HepG2 (cell line): ENCODE measurements around the gene PANK3. TPM values are rescaled to one million over a fixed set of nuclear protein-coding genes. Genes with fewer than 3 reads are reported as not detected.

Source experiments
- AGO2 ChIP-seq: fragments of 200-400 bp; formaldehyde crosslinking; optimal IDR thresholded peaks from 2 replicates; pipeline ENCODE3; 2017; ENCODE audit warnings: mild to moderate bottlenecking, low read depth, low read length, moderate library complexity
- ARNTL ChIP-seq: sonication (generic); formaldehyde crosslinking; IDR thresholded peaks from 2 replicates; pipeline ENCODE4 v1.4.0; 2020; ENCODE audit warnings: mild to moderate bottlenecking, missing genetic modification reagents
- IRF2 ChIP-seq: IDR thresholded peaks from 2 replicates; pipeline ENCODE4 v1.6.1; 2018; ENCODE audit warnings: missing genetic modification reagents, missing compliant biosample characterization
- LRRFIP1 ChIP-seq: sonication (generic); formaldehyde crosslinking; conservative IDR thresholded peaks from 2 replicates; pipeline ENCODE4 v1.4.0; 2020; ENCODE audit warnings: missing genetic modification reagents
- PATZ1 ChIP-seq: sonication (generic); formaldehyde crosslinking; IDR thresholded peaks from 2 replicates; pipeline ENCODE4 v1.4.0; 2020; ENCODE audit warnings: missing genetic modification reagents
- REST ChIP-seq, 2 experiments: IDR thresholded peaks; 2 replicates each; pipeline ENCODE4 v1.6.1; 2011 to 2012; ENCODE audit warnings: low read length in 2 of 2, borderline replicate concordance in 1 of 2, low read depth in 1 of 2, mild to moderate bottlenecking in 1 of 2, moderate library complexity in 1 of 2
- ZBTB20 ChIP-seq: sonication (generic); formaldehyde crosslinking; IDR thresholded peaks from 2 replicates; pipeline ENCODE4 v1.8.1; 2023; ENCODE audit warnings: missing genetic modification reagents, low read depth, mild to moderate bottlenecking, borderline replicate concordance
- ZFP37 ChIP-seq: sonication (generic); formaldehyde crosslinking; IDR thresholded peaks from 2 replicates; pipeline ENCODE4 v1.4.0; 2020; ENCODE audit warnings: missing genetic modification reagents, borderline replicate concordance
- ZNF24 ChIP-seq: fragments of 450-650 bp; IDR thresholded peaks from 2 replicates; pipeline ENCODE4 v1.6.1; 2017; ENCODE audit warnings: antibody characterized with exemption, mild to moderate bottlenecking
- ZNF431 ChIP-seq: sonication (generic); formaldehyde crosslinking; IDR thresholded peaks from 2 replicates; pipeline ENCODE4 v1.9.0; 2022; ENCODE audit warnings: missing genetic modification reagents, low read depth, mild to moderate bottlenecking, borderline replicate concordance
- ZNF572 ChIP-seq: sonication (generic); formaldehyde crosslinking; IDR thresholded peaks from 2 replicates; pipeline ENCODE4 v1.5.1; 2020; ENCODE audit warnings: mild to moderate bottlenecking, missing genetic modification reagents
- ZNF816 ChIP-seq: sonication (generic); formaldehyde crosslinking; IDR thresholded peaks from 2 replicates; pipeline ENCODE4 v1.8.0; 2022; ENCODE audit warnings: missing genetic modification reagents, mild to moderate bottlenecking, borderline replicate concordance
- ZSCAN21 ChIP-seq: sonication (generic); formaldehyde crosslinking; IDR thresholded peaks from 2 replicates; pipeline ENCODE4 v1.8.0; 2022; ENCODE audit warnings: mild to moderate bottlenecking, missing genetic modification reagents, moderate library complexity, borderline replicate concordance
- ZSCAN31 ChIP-seq: sonication (generic); formaldehyde crosslinking; IDR thresholded peaks from 2 replicates; pipeline ENCODE4 v1.5.0; 2020; ENCODE audit warnings: low read depth, mild to moderate bottlenecking, missing genetic modification reagents
- polyA plus RNA-seq, 8 experiments: library from polyadenylated mRNA; depleted of rRNA in 3 of 8; stranded (reverse) in 7 of 8; unstranded in 1 of 8; fragments of >200 nt; fragmentation: Illumina TruSeq in 4 of 8; extraction: Trizol in 4 of 8; gene quantifications; 2 replicates each; pipeline versions ENCODE4 v1.2.1 to v1.2.3, GENCODE V29; 2011 to 2016; ENCODE audit warnings: low read depth in 4 of 8, missing spikeins in 1 of 8, mixed read lengths in 1 of 8; ENCODE audit not compliant: insufficient read depth in 1 of 8
- total RNA-seq, 5 experiments: library from RNA; depleted of rRNA; stranded (reverse); fragments of >200 nt; fragmentation: Illumina TruSeq; extraction: Trizol; gene quantifications; 2 replicates each; pipeline ENCODE4 v1.2.3, GENCODE V29; 2016; ENCODE audit warnings: low read depth in 1 of 5
- TF ChIP-seq, protein P1 (sequence below): sonication (generic); formaldehyde crosslinking; IDR thresholded peaks from 2 replicates; pipeline ENCODE4 v1.5.0; 2020; ENCODE audit warnings: mild to moderate bottlenecking, missing genetic modification reagents, borderline replicate concordance
- TF ChIP-seq, protein P2 (sequence below): IDR thresholded peaks from 2 replicates; pipeline ENCODE4 v1.6.1; 2012; ENCODE audit warnings: inconsistent platforms

Gene PANK3
- total and polyA plus RNA-seq, 2 of the 13 experiments (the other 11 are each of a cell fraction or from before 2014, with no cell fraction given) = 26.9 to 69.5 TPM

GRCh38 chr5:168624850-168625364 lies 45.7 kb upstream of the PANK3 start (continued):
- peak; percentile 50; the same call in 1 of the 2 replicates for TF ChIP-seq ZSCAN21 (CRISPR knock-in tag)
- TF ChIP-seq ZNF24 = no peak
- no peak for TF ChIP-seq ZNF816
- TF ChIP-seq ZSCAN31 = 0 out of 2 replicates have a peak, but pooled peaks have one; percentile 13
- peak; percentile 76; the same call in 1 of the 2 replicates for TF ChIP-seq PATZ1
- no peak for TF ChIP-seq LRRFIP1 (CRISPR knock-in tag)
- no peak for TF ChIP-seq AGO2
- 0 out of 2 replicates have a peak, but pooled peaks have one; percentile 45 for TF ChIP-seq ARNTL
- TF ChIP-seq, protein P1, sequence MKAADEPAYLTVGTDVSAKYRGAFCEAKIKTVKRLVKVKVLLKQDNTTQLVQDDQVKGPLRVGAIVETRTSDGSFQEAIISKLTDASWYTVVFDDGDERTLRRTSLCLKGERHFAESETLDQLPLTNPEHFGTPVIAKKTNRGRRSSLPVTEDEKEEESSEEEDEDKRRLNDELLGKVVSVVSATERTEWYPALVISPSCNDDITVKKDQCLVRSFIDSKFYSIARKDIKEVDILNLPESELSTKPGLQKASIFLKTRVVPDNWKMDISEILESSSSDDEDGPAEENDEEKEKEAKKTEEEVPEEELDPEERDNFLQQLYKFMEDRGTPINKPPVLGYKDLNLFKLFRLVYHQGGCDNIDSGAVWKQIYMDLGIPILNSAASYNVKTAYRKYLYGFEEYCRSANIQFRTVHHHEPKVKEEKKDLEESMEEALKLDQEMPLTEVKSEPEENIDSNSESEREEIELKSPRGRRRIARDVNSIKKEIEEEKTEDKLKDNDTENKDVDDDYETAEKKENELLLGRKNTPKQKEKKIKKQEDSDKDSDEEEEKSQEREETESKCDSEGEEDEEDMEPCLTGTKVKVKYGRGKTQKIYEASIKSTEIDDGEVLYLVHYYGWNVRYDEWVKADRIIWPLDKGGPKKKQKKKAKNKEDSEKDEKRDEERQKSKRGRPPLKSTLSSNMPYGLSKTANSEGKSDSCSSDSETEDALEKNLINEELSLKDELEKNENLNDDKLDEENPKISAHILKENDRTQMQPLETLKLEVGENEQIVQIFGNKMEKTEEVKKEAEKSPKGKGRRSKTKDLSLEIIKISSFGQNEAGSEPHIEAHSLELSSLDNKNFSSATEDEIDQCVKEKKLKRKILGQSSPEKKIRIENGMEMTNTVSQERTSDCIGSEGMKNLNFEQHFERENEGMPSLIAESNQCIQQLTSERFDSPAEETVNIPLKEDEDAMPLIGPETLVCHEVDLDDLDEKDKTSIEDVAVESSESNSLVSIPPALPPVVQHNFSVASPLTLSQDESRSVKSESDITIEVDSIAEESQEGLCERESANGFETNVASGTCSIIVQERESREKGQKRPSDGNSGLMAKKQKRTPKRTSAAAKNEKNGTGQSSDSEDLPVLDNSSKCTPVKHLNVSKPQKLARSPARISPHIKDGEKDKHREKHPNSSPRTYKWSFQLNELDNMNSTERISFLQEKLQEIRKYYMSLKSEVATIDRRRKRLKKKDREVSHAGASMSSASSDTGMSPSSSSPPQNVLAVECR = peak; percentile 72; the same call in 1 of the 2 replicates
- TF ChIP-seq ZNF431 (CRISPR knock-in tag) = no peak
- TF ChIP-seq ZNF572 = no peak
- 0 out of 2 replicates have a peak, but pooled peaks have one; percentile 25 for TF ChIP-seq ZFP37 (CRISPR knock-in tag)
- peak; percentile 67 for TF ChIP-seq IRF2
- TF ChIP-seq REST (IDR thresholded peaks at IDR 0.05; ENCODE audit: borderline replicate concordance in 1 of 2, low read depth in 1 of 2, low read length in 2 of 2) = peak in 1 of 2 experiments; percentile 67; a peak in 2 of 4 replicates
- TF ChIP-seq, protein P2, sequence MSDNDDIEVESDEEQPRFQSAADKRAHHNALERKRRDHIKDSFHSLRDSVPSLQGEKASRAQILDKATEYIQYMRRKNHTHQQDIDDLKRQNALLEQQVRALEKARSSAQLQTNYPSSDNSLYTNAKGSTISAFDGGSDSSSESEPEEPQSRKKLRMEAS = peak; percentile 53
- peak; percentile 100 for TF ChIP-seq ZBTB20 (CRISPR knock-in tag)
